H9 (cell line): ENCODE measurements around the gene STON2. TPM values are rescaled to one million over a fixed set of nuclear protein-coding genes. Genes with fewer than 3 reads are reported as not detected.

ENCODE experiments used
- DNase-seq: peaks from one replicate; pipeline ENCODE4 v3.0.0-alpha.2; 2017
- H2AFZ ChIP-seq: one replicate; pipeline ENCODE4 v1.6.1; 2013; ENCODE audit warnings: mild to moderate bottlenecking, low read length, control low read depth, moderate library complexity
- H2AK5ac ChIP-seq: 2 replicates; pipeline ENCODE4 v1.6.1; 2013; ENCODE audit warnings: low read length, control low read depth, mixed read lengths; ENCODE audit not compliant: insufficient read length
- H2BK120ac ChIP-seq: one replicate; pipeline ENCODE4 v1.6.1; 2013; ENCODE audit warnings: low read depth, mild to moderate bottlenecking, low read length, control low read depth, inconsistent platforms; ENCODE audit not compliant: poor library complexity, severe bottlenecking
- H2BK12ac ChIP-seq: 2 replicates; pipeline ENCODE4 v1.6.1; 2013; ENCODE audit warnings: low read length, control low read depth, mixed read lengths, low read depth; ENCODE audit not compliant: insufficient read length
- H2BK15ac ChIP-seq: 2 replicates; pipeline ENCODE4 v1.6.1; 2013; ENCODE audit warnings: low read depth, low read length, control low read depth
- H2BK20ac ChIP-seq: one replicate; pipeline ENCODE4 v1.6.1; 2013; ENCODE audit warnings: low read depth, mild to moderate bottlenecking, low read length, control low read depth, inconsistent platforms; ENCODE audit not compliant: poor library complexity, severe bottlenecking
- H2BK5ac ChIP-seq: 2 replicates; pipeline ENCODE4 v1.6.1; 2013; ENCODE audit warnings: low read length, control low read depth, mixed read lengths; ENCODE audit not compliant: insufficient read length
- H3K14ac ChIP-seq: 2 replicates; pipeline ENCODE4 v1.6.1; 2013; ENCODE audit warnings: low read length, control low read depth; ENCODE audit not compliant: insufficient read depth
- H3K18ac ChIP-seq: 2 replicates; pipeline ENCODE4 v1.6.1; 2013; ENCODE audit warnings: low read depth, mild to moderate bottlenecking, mixed read lengths, low read length, control low read depth; ENCODE audit not compliant: insufficient read length
- H3K23ac ChIP-seq: 2 replicates; pipeline ENCODE4 v1.6.1; 2013; ENCODE audit warnings: low read length, control low read depth, mixed read lengths, low read depth; ENCODE audit not compliant: insufficient read length
- H3K23me2 ChIP-seq: 2 replicates; pipeline ENCODE4 v1.6.1; 2013; ENCODE audit warnings: low read depth, mild to moderate bottlenecking, mixed read lengths, low read length, control low read depth; ENCODE audit not compliant: insufficient read length, poor library complexity, severe bottlenecking
- H3K27ac ChIP-seq: 2 replicates; pipeline ENCODE4 v1.5.1; 2013; ENCODE audit warnings: low read length, control low read depth, mixed read lengths, low read depth; ENCODE audit not compliant: insufficient read length
- H3K27me3 ChIP-seq: 2 replicates; pipeline ENCODE4 v1.6.1; 2013; ENCODE audit warnings: low read length, control low read depth, inconsistent platforms; ENCODE audit not compliant: insufficient read depth
- H3K4ac ChIP-seq: 2 replicates; pipeline ENCODE4 v1.6.1; 2013; ENCODE audit warnings: low read depth, mild to moderate bottlenecking, control low read depth, inconsistent platforms, low read length, moderate library complexity
- H3K4me1 ChIP-seq: 2 replicates; pipeline ENCODE4 v1.6.1; 2013; ENCODE audit warnings: low read length, control low read depth, inconsistent platforms; ENCODE audit not compliant: insufficient read depth
- H3K4me2 ChIP-seq: 2 replicates; pipeline ENCODE4 v1.6.1; 2013; ENCODE audit warnings: low read length, control low read depth, mixed read lengths; ENCODE audit not compliant: insufficient read length, insufficient read depth
- H3K56ac ChIP-seq: 2 replicates; pipeline ENCODE4 v1.6.1; 2013; ENCODE audit warnings: low read depth, mild to moderate bottlenecking, mixed read lengths, low read length, control low read depth; ENCODE audit not compliant: insufficient read length
- H3K79me1 ChIP-seq: 2 replicates; pipeline ENCODE4 v1.6.1; 2013; ENCODE audit warnings: low read depth, mild to moderate bottlenecking, moderate library complexity, low read length, control low read depth, inconsistent platforms; ENCODE audit not compliant: insufficient read depth, poor library complexity, severe bottlenecking
- H3K79me2 ChIP-seq: 2 replicates; pipeline ENCODE4 v1.6.1; 2013; ENCODE audit warnings: low read length, control low read depth, inconsistent platforms; ENCODE audit not compliant: insufficient read depth
- H3K9ac ChIP-seq: 2 replicates; pipeline ENCODE4 v1.6.1; 2013; ENCODE audit warnings: low read length, control low read depth, mixed read lengths; ENCODE audit not compliant: insufficient read length; ENCODE audit errors: extremely low read depth
- H3K9me3 ChIP-seq: one replicate; pipeline ENCODE4 v1.6.1; 2013; ENCODE audit warnings: low read depth, low read length, inconsistent platforms; ENCODE audit not compliant: control insufficient read depth
- H3T11ph ChIP-seq: one replicate; pipeline ENCODE4 v1.6.1; 2013; ENCODE audit warnings: mild to moderate bottlenecking, low read length, control low read depth, inconsistent platforms
- H4K20me1 ChIP-seq: one replicate; pipeline ENCODE4 v1.6.1; 2013; ENCODE audit not compliant: control insufficient read depth, insufficient read length, insufficient read depth
- H4K5ac ChIP-seq: 2 replicates; pipeline ENCODE4 v1.6.1; 2013; ENCODE audit warnings: low read depth, mild to moderate bottlenecking, mixed read lengths, low read length, control low read depth; ENCODE audit not compliant: insufficient read length
- H4K8ac ChIP-seq: replicated peaks from 2 replicates; pipeline ENCODE4 v1.6.1; 2013; ENCODE audit warnings: low read length, control low read depth, mixed read lengths, low read depth; ENCODE audit not compliant: insufficient read length
- H4K91ac ChIP-seq: 2 replicates; pipeline ENCODE4 v1.6.1; 2013; ENCODE audit warnings: low read depth, mild to moderate bottlenecking, moderate library complexity, mixed read lengths, low read length, control low read depth; ENCODE audit not compliant: insufficient read length
- H3K27ac Mint-ChIP-seq, 3 experiments: 2 replicates in 2 of 3; 3 replicates in 1 of 3; pipeline ENCODE4 v1.8.0; 2020 to 2021; ENCODE audit warnings: mixed read lengths in 3 of 3, mild to moderate bottlenecking in 1 of 3, moderate library complexity in 1 of 3
- H3K27me3 Mint-ChIP-seq: 2 replicates; pipeline ENCODE4 v1.8.0; 2021; ENCODE audit warnings: low read depth, mild to moderate bottlenecking, moderate library complexity, mixed read lengths
- H3K36me3 Mint-ChIP-seq, 3 experiments: 2 replicates in 2 of 3; 3 replicates in 1 of 3; pipeline ENCODE4 v1.8.0; 2020 to 2021; ENCODE audit warnings: low read depth in 3 of 3, mixed read lengths in 3 of 3; ENCODE audit not compliant: insufficient read depth in 1 of 3
- H3K4me1 Mint-ChIP-seq, 2 experiments: 2 replicates each; pipeline ENCODE4 v1.8.0; 2020; ENCODE audit warnings: mixed read lengths in 2 of 2
- H3K4me3 Mint-ChIP-seq, 2 experiments: 2 replicates in 1 of 2; 3 replicates in 1 of 2; pipeline ENCODE4 v1.8.0; 2020 to 2021; ENCODE audit warnings: mild to moderate bottlenecking in 2 of 2, mixed read lengths in 2 of 2, moderate library complexity in 1 of 2
- H3K9me3 Mint-ChIP-seq, 2 experiments: 2 replicates in 1 of 2; 3 replicates in 1 of 2; pipeline ENCODE4 v1.8.0; 2020; ENCODE audit warnings: mild to moderate bottlenecking in 2 of 2, mixed read lengths in 2 of 2, moderate library complexity in 1 of 2
- WGBS: extraction: QIAGEN DNeasy Blood & Tissue Kit; methylation state at CpG from one replicate; pipeline ENCODE4 v1.1.7; 2013; ENCODE audit warnings: missing lambda C conversion rate, low lambda C conversion rate, mixed read lengths; ENCODE audit not compliant: insufficient read length; ENCODE audit errors: extremely low coverage; 5-methylcytosine and 5-hydroxymethylcytosine counted together
- total RNA-seq: library from RNA; stranded (reverse); gene quantifications from 2 replicates; pipeline ENCODE4 v1.2.1, GENCODE V29; 2021
- TF ChIP-seq, protein P1 (sequence below): fragments of 200-600 bp; sonication (generic); conservative IDR thresholded peaks from 3 replicates; pipeline ENCODE4 v1.8.0; 2021; ENCODE audit warnings: antibody characterized with exemption, mild to moderate bottlenecking

Gene STON2
- total RNA-seq, 1 experiment from 2014 or later, result 62.9 TPM

DNA sequence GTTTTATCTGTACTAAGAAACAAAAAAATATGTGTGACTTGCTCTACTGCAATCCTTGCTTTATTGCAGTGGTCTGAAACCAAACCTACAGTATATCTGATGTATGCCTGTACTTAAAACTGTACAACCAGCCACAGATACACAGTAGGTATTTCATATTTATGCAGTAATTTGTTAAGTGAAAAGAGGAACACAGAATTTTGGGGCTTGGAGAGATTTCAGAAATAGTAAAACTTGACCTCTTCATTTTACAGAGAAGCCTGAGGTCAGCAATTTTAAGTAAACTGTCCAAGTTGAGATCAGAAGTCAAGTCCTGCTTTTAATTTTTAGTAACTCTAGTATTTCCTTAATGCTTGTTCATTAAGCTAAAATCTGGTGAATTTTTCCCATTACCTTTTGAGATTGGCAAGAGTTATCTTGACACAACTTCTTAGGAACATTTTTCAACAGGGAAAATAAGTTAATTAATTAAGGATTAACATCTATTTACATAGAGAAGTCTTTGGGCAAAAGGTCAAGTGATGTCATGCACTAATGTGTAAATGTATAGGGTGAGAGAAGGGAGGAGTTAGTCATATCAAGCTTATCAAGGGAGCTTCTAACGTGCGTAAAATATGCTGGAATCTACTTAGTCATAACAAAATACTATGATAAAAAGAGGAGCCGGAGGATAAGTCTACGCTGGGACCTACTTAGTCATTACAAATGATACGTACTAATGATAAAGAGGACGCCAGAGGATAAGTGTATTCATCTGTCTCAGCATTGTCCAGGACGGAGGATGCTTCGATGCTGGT is 113.4 kb downstream of the STON2 start:
- H3K23ac ChIP-seq, result no peak overlapping the region
- H3K9me3 ChIP-seq, result no peaks in the 10 kb centered on the region
- no peak overlapping the region for H3K27ac ChIP-seq
- no peaks in the 10 kb centered on the region for H3K79me1 ChIP-seq
- Mint-ChIP-seq H3K27me3 (no peaks in the 10 kb centered on the region; the same call in 1 of the 2 replicates), H3K4me3 (no peak overlapping the region), H3K36me3 (peaks cover 8 to 22% (median 12%) of the 10 kb centered on the region in 3 experiments), H3K27ac (no peak overlapping the region; a peak in 1 of 7 replicates), H3K9me3 (peaks cover 4 to 6% of the 10 kb centered on the region in 2 experiments; a peak in 4 of 5 replicates), H3K4me1 (peaks cover 23 to 25% of the 10 kb centered on the region in 2 experiments)
- H2BK12ac ChIP-seq, result no peak overlapping the region
- H4K5ac ChIP-seq, result no peak overlapping the region
- H2BK120ac ChIP-seq, result no peak overlapping the region
- H2BK15ac ChIP-seq, result no peak overlapping the region
- H3K4ac ChIP-seq, result no peak overlapping the region
- no peak overlapping the region for H3K18ac ChIP-seq
- no peaks in the 10 kb centered on the region for H3K4me1 ChIP-seq
- H3K9ac ChIP-seq, result no peak overlapping the region
- H3K56ac ChIP-seq, result no peak overlapping the region
- DNase-seq, result no peak
- H4K91ac ChIP-seq, result no peak overlapping the region
- no CpG with 5 or more reads among the region's 8 CpGs for WGBS
- no peak overlapping the region for H3K4me2 ChIP-seq
- no peaks in the 10 kb centered on the region for H3K79me2 ChIP-seq
- no peak overlapping the region for H2BK20ac ChIP-seq
- H3K27me3 ChIP-seq, result no peaks in the 10 kb centered on the region
- no peaks in the 10 kb centered on the region for H4K20me1 ChIP-seq
- H3T11ph ChIP-seq, result no peak overlapping the region
- no peak overlapping the region for H4K8ac ChIP-seq
- TF ChIP-seq, protein P1, sequence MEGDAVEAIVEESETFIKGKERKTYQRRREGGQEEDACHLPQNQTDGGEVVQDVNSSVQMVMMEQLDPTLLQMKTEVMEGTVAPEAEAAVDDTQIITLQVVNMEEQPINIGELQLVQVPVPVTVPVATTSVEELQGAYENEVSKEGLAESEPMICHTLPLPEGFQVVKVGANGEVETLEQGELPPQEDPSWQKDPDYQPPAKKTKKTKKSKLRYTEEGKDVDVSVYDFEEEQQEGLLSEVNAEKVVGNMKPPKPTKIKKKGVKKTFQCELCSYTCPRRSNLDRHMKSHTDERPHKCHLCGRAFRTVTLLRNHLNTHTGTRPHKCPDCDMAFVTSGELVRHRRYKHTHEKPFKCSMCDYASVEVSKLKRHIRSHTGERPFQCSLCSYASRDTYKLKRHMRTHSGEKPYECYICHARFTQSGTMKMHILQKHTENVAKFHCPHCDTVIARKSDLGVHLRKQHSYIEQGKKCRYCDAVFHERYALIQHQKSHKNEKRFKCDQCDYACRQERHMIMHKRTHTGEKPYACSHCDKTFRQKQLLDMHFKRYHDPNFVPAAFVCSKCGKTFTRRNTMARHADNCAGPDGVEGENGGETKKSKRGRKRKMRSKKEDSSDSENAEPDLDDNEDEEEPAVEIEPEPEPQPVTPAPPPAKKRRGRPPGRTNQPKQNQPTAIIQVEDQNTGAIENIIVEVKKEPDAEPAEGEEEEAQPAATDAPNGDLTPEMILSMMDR, result no peak
- H3K23me2 ChIP-seq, result no peaks in the 10 kb centered on the region
- H2AK5ac ChIP-seq, result no peak overlapping the region
- H2BK5ac ChIP-seq, result no peak overlapping the region
- H2AFZ ChIP-seq, result no peak overlapping the region
- H3K14ac ChIP-seq, result no peak overlapping the region
